H1 (cell line): ENCODE measurements around the gene FITM1. TPM values are rescaled to one million over a fixed set of nuclear protein-coding genes. Genes with fewer than 3 reads are reported as not detected.

Experiments used
- CTCF ChIA-PET: fragments of 300-600 bp; sonication (Branson Sonifier 250); formaldehyde crosslinking; loops from one replicate; lab custom pipeline; 2021; ENCODE audit not compliant: partially characterized antibody; lab: Charles Lee
- POLR2A ChIA-PET: fragments of 300-600 bp; sonication (Branson Sonifier 250); formaldehyde crosslinking; loops from one replicate; lab custom pipeline; 2021; ENCODE audit warnings: inconsistent platforms; ENCODE audit not compliant: partially characterized antibody; lab: Charles Lee
- DNase-seq, 2 experiments: peaks; one replicate each; pipeline versions ENCODE4 v3.0.0 to v3.0.0-alpha.2; 2010 to 2022; ENCODE audit warnings: low spot score in 2 of 2, low read depth in 1 of 2, mixed read lengths in 1 of 2
- FAIRE-seq: peaks from 2 replicates; lab custom pipeline; 2011; peaks lifted over from hg19 to GRCh38; lab: Jason Lieb, UNC
- H2AFZ ChIP-seq: 2 replicates; pipeline ENCODE4 v1.8.1; 2012; ENCODE audit warnings: low read length, inconsistent platforms
- H2AK5ac ChIP-seq: 2 replicates; pipeline ENCODE4 v1.6.1; 2013; ENCODE audit warnings: low read depth, low read length
- H2BK120ac ChIP-seq: replicated peaks from 2 replicates; pipeline ENCODE3; 2013; ENCODE audit warnings: low read depth, low read length, inconsistent platforms
- H2BK12ac ChIP-seq: 2 replicates; pipeline ENCODE4 v1.6.1; 2013; ENCODE audit warnings: low read depth, low read length
- H2BK15ac ChIP-seq: 2 replicates; pipeline ENCODE4 v1.6.1; 2013; ENCODE audit warnings: low read length
- H2BK20ac ChIP-seq: 2 replicates; pipeline ENCODE4 v1.6.1; 2013; ENCODE audit warnings: low read length
- H2BK5ac ChIP-seq: 2 replicates; pipeline ENCODE4 v1.6.1; 2013; ENCODE audit warnings: low read depth, low read length
- H3K14ac ChIP-seq: 2 replicates; pipeline ENCODE4 v1.6.1; 2013; ENCODE audit warnings: inconsistent platforms; ENCODE audit not compliant: insufficient read length
- H3K18ac ChIP-seq: 2 replicates; pipeline ENCODE4 v1.6.1; 2013; ENCODE audit warnings: low read length; ENCODE audit errors: extremely low read depth
- H3K23ac ChIP-seq: 2 replicates; pipeline ENCODE4 v1.6.1; 2013; ENCODE audit warnings: inconsistent platforms; ENCODE audit not compliant: insufficient read length
- H3K23me2 ChIP-seq: 2 replicates; pipeline ENCODE4 v1.6.1; 2013; ENCODE audit warnings: low read depth, low read length
- H3K27ac ChIP-seq: 2 replicates; pipeline ENCODE4 v1.6.1; 2011; ENCODE audit warnings: low read depth, low read length, inconsistent platforms
- H3K27me3 ChIP-seq, 4 experiments: replicated peaks in 1 of 4; 1 replicate in 1 of 4; 2 replicates in 3 of 4; pipeline versions ENCODE4 v1.6.1 to v1.8.1; 2011 to 2013; ENCODE audit warnings: low read length in 3 of 4, mild to moderate bottlenecking in 3 of 4, inconsistent platforms in 2 of 4, mixed read lengths in 2 of 4, moderate library complexity in 1 of 4; ENCODE audit not compliant: control insufficient read depth in 3 of 4, insufficient read depth in 3 of 4; ENCODE audit errors: extremely low read depth in 1 of 4
- H3K36me3 ChIP-seq, 4 experiments: 2 replicates each; pipeline versions ENCODE4 v1.6.1 to v1.8.1; 2011 to 2013; ENCODE audit warnings: mild to moderate bottlenecking in 4 of 4, low read length in 3 of 4, moderate library complexity in 2 of 4, control low read depth in 1 of 4, inconsistent platforms in 1 of 4; ENCODE audit not compliant: insufficient read depth in 4 of 4, control insufficient read depth in 2 of 4
- H3K4ac ChIP-seq: replicated peaks from 2 replicates; pipeline ENCODE3; 2013; ENCODE audit warnings: low read length, low read depth, mixed read lengths, inconsistent platforms; ENCODE audit not compliant: insufficient read length
- H3K4me1 ChIP-seq, 4 experiments: replicated peaks in 1 of 4; 1 replicate in 1 of 4; 2 replicates in 3 of 4; pipeline versions ENCODE4 v1.6.1 to v1.8.1; 2011 to 2013; ENCODE audit warnings: low read length in 3 of 4, inconsistent platforms in 2 of 4, mixed read lengths in 1 of 4; ENCODE audit not compliant: insufficient read depth in 4 of 4, control insufficient read depth in 3 of 4
- H3K4me2 ChIP-seq, 2 experiments: 2 replicates each; pipeline versions ENCODE4 v1.6.1 to v1.8.1; 2011 to 2013; ENCODE audit warnings: low read depth in 2 of 2, low read length in 2 of 2, control low read depth in 1 of 2, inconsistent platforms in 1 of 2, mild to moderate bottlenecking in 1 of 2; ENCODE audit not compliant: insufficient read depth in 1 of 2
- H3K4me3 ChIP-seq, 4 experiments: fragments of 200-600, 300-600 bp in 1 of 4; sonication (generic), shearing (Covaris generic), sonication (Bioruptor Twin) in 1 of 4; 2 replicates each; pipeline versions ENCODE4 v1.5.1 to v1.8.1; 2011 to 2016; ENCODE audit warnings: low read length in 4 of 4, low read depth in 3 of 4, control low read depth in 2 of 4, inconsistent platforms in 2 of 4, mild to moderate bottlenecking in 2 of 4, mixed read lengths in 1 of 4, moderate library complexity in 1 of 4; ENCODE audit not compliant: insufficient read depth in 2 of 4; ENCODE audit errors: extremely low read depth in 1 of 4
- H3K56ac ChIP-seq: replicated peaks from 2 replicates; pipeline ENCODE3; 2013; ENCODE audit warnings: low read depth, mild to moderate bottlenecking, mixed read lengths, low read length, inconsistent platforms; ENCODE audit not compliant: insufficient read length
- H3K79me1 ChIP-seq: 2 replicates; pipeline ENCODE4 v1.6.1; 2013; ENCODE audit warnings: low read depth, low read length, control low read depth
- H3K79me2 ChIP-seq, 2 experiments: 2 replicates each; pipeline versions ENCODE4 v1.6.1 to v1.8.1; 2012 to 2013; ENCODE audit warnings: low read length in 2 of 2, mild to moderate bottlenecking in 2 of 2, inconsistent platforms in 1 of 2; ENCODE audit not compliant: insufficient read depth in 2 of 2, control insufficient read depth in 1 of 2
- H3K9ac ChIP-seq, 4 experiments: replicated peaks in 1 of 4; 1 replicate in 1 of 4; 2 replicates in 3 of 4; pipeline versions ENCODE4 v1.6.1 to v1.8.1; 2011 to 2013; ENCODE audit warnings: low read depth in 3 of 4, low read length in 3 of 4, control low read depth in 2 of 4, mild to moderate bottlenecking in 2 of 4, moderate library complexity in 2 of 4, inconsistent platforms in 1 of 4; ENCODE audit errors: extremely low read depth in 1 of 4
- H3K9me3 ChIP-seq, 2 experiments: 2 replicates each; pipeline versions ENCODE4 v1.6.1 to v1.8.1; 2012 to 2013; ENCODE audit warnings: mild to moderate bottlenecking in 2 of 2, moderate library complexity in 2 of 2, control low read depth in 1 of 2, inconsistent platforms in 1 of 2, low read depth in 1 of 2, low read length in 1 of 2, mixed read lengths in 1 of 2; ENCODE audit not compliant: insufficient read depth in 2 of 2
- H4K20me1 ChIP-seq, 2 experiments: replicated peaks in 1 of 2; 2 replicates each; pipeline versions ENCODE3 to v1.8.1; 2011 to 2013; ENCODE audit warnings: inconsistent platforms in 2 of 2, low read length in 2 of 2, mild to moderate bottlenecking in 1 of 2; ENCODE audit not compliant: insufficient read depth in 2 of 2, control insufficient read depth in 1 of 2
- H4K5ac ChIP-seq: 2 replicates; pipeline ENCODE4 v1.6.1; 2013; ENCODE audit warnings: low read length, low read depth, mixed read lengths, inconsistent platforms; ENCODE audit not compliant: insufficient read length
- H4K8ac ChIP-seq: 2 replicates; pipeline ENCODE4 v1.8.0; 2013; ENCODE audit warnings: mild to moderate bottlenecking, moderate library complexity, low read length, inconsistent platforms; ENCODE audit not compliant: insufficient read depth; ENCODE audit errors: extremely low read depth
- H4K91ac ChIP-seq: replicated peaks from 2 replicates; pipeline ENCODE3; 2013; ENCODE audit warnings: low read length, mixed read lengths, inconsistent platforms; ENCODE audit not compliant: insufficient read length
- KDM5A ChIP-seq: fragments of 200-600 bp; IDR thresholded peaks from 2 replicates; pipeline ENCODE4 v1.7.1; 2012; ENCODE audit warnings: mild to moderate bottlenecking, low read length, inconsistent platforms, mixed read lengths
- NANOG ChIP-seq: IDR thresholded peaks from 2 replicates; pipeline ENCODE4 v1.6.1; 2011; ENCODE audit warnings: low read length, low read depth, mild to moderate bottlenecking, inconsistent platforms; ENCODE audit not compliant: insufficient read depth, poor library complexity, severe bottlenecking
- SIRT6 ChIP-seq: IDR thresholded peaks from one replicate; pipeline ENCODE4 v1.7.1; 2012; ENCODE audit warnings: low read length, inconsistent platforms
- WGBS, 2 experiments: shearing (Covaris generic) in 1 of 2; methylation state at CpG; one replicate each; pipeline versions ENCODE4 v1.1.6 to v1.1.7; 2013 to 2015; ENCODE audit warnings: low lambda C conversion rate in 2 of 2, mixed read lengths in 2 of 2, inconsistent platforms in 1 of 2, low coverage in 1 of 2, missing lambda C conversion rate in 1 of 2; ENCODE audit not compliant: insufficient replicate concordance in 2 of 2, insufficient coverage in 1 of 2, insufficient read length in 1 of 2; ENCODE audit errors: extremely low coverage in 1 of 2, missing lambda C conversion rate in 1 of 2; 5-methylcytosine and 5-hydroxymethylcytosine counted together
- polyA plus RNA-seq, 7 experiments: library from polyadenylated mRNA; depleted of rRNA in 3 of 7; stranded (reverse) in 5 of 7; unstranded in 2 of 7; fragments of >200 nt in 5 of 7; fragments of 200-250 nt in 2 of 7; gene quantifications; 1 replicate in 5 of 7; 2 replicates in 1 of 7; 4 replicates in 1 of 7; pipeline versions ENCODE4 v1.2.1 to v1.2.3, GENCODE V29; 2011 to 2013; ENCODE audit warnings: missing spikeins in 2 of 7, mixed read lengths in 2 of 7
- total RNA-seq: library from RNA; stranded (reverse); fragmentation: NEBNext Ultra II Directional; extraction: Animal tissue kit (Norgen Biotek cat#: 25700); gene quantifications from 2 replicates; pipeline ENCODE4 v1.2.1, GENCODE V29; 2021

FITM1 gene
- total and polyA plus RNA-seq, 2 of the 8 experiments (the other 6 are each of a cell fraction or from before 2014, with no cell fraction given): 0.53 to 0.76 TPM

- no peak overlapping the region for H2BK20ac ChIP-seq
- H3K14ac ChIP-seq: no peak overlapping the region
- TF ChIP-seq KDM5A (no peak), SIRT6 (no peak), NANOG (no peak)
- TF ChIP-seq, all 59 proteins: peak for 0
- H3K79me1 ChIP-seq: peaks cover 5% of the 10 kb centered on the region; the same call in 1 of the 2 replicates
- ChIA-PET POLR2A (interaction anchor here (0.6 to 7.1 kb wide), 12 partner anchors 12 to 97 kb away, joined by 3 to 125 read pairs (median 5); partner anchors contain the start of genes CHMP4A, EMC9, FITM1 and IRF9), CTCF (interaction anchor here (0.6 to 2.4 kb wide), 7 partner anchors 10 to 486 kb away, joined by 3 to 10 read pairs (median 3); partner anchors contain the start of gene EMC9)
- H3K9ac ChIP-seq: no peak overlapping the region
- no peak overlapping the region for H2AFZ ChIP-seq
- H3K4ac ChIP-seq: no peak overlapping the region
- no peak overlapping the region for H4K5ac ChIP-seq
- H3K18ac ChIP-seq: no peak overlapping the region
- no peak for FAIRE-seq
- peaks cover 0 to 10% of the 10 kb centered on the region in 2 experiments; a peak in 2 of 4 replicates for H3K79me2 ChIP-seq
- no peak overlapping the region for H2BK5ac ChIP-seq
- peak overlapping the region; percentile 87 to 91 for H3K4me2 ChIP-seq
- no peak for DNase-seq
- H3K56ac ChIP-seq: no peak overlapping the region
- WGBS, 2 experiments: 89% methylated on average over 6 of the region's 6 CpGs; no CpG with 5 or more reads in 1 of the 2 experiments
- peak overlapping the region in 3 of 4 experiments; percentile 73 to 89 (median 79); a peak in 6 of 8 replicates for H3K4me3 ChIP-seq
- no peak overlapping the region for H2BK15ac ChIP-seq
- no peak overlapping the region for H3K23ac ChIP-seq
- H3K27me3 ChIP-seq: no peaks in the 10 kb centered on the region
- H2BK12ac ChIP-seq: no peak overlapping the region
- no peak overlapping the region for H3K27ac ChIP-seq
- peaks cover 0 to 3% of the 10 kb centered on the region in 2 experiments for H4K20me1 ChIP-seq
- H3K4me1 ChIP-seq: peaks cover 0 to 4% (median 2%) of the 10 kb centered on the region in 4 experiments; a peak in 5 of 7 replicates
- H4K8ac ChIP-seq: no peak overlapping the region
- H3K9me3 ChIP-seq: no peaks in the 10 kb centered on the region
- no peak overlapping the region for H2BK120ac ChIP-seq
- H4K91ac ChIP-seq: no peak overlapping the region
- H3K23me2 ChIP-seq: peaks cover 7% of the 10 kb centered on the region
- no peak overlapping the region for H2AK5ac ChIP-seq
- peaks cover 12 to 32% (median 29%) of the 10 kb centered on the region in 4 experiments for H3K36me3 ChIP-seq
Observed at GRCh38 chr14:24116128-24116814, 14.2 kb upstream of the FITM1 start.
